Measurements from ENCODE around the gene CCDC110.

GRCh38 chr4:185472103-185472542, 590 bp upstream of the CCDC110 start:
- TF ChIP-seq EZH2 (IDR thresholded peaks at IDR 0.05; ENCODE audit: insufficient read depth, poor library complexity, severe bottlenecking): no peak
- no peak for TF ChIP-seq EZH2phosphoT487 (IDR thresholded peaks at IDR 0.05; ENCODE audit: insufficient read depth, low read depth)
